Activated T-cell treated with anti-CD3 and anti-CD28 coated beads, Interleukin-2, amount 50 U/mL, for 72 hours (primary cell): ENCODE data around the gene SEC14L2. TPM values are rescaled to one million over a fixed set of nuclear protein-coding genes. Genes with fewer than 3 reads are reported as not detected.

Source experiments
- ATAC-seq, 2 donors: fragments of 150-1000 bp; cut with Tn5 transposase; replicated peaks in 1 of 2; 2 replicates each; pipeline ENCODE4 v1.10.0; 2021; ENCODE audit warnings: moderate library complexity in 2 of 2, mild to moderate bottlenecking in 1 of 2
- DNase-seq, 2 donors: peaks; one replicate each; pipeline ENCODE4 v3.0.0; 2021 to 2022; ENCODE audit warnings: mixed read lengths in 1 of 2
- H3K27ac Mint-ChIP-seq: one replicate; pipeline ENCODE4 v1.8.0; 2022; ENCODE audit warnings: mild to moderate bottlenecking, moderate library complexity, mixed read lengths
- H3K27me3 Mint-ChIP-seq: one replicate; pipeline ENCODE4 v1.8.0; 2022; ENCODE audit warnings: low read depth, mixed read lengths
- H3K36me3 Mint-ChIP-seq, 2 donors: one replicate each; pipeline ENCODE4 v1.8.0; 2022; ENCODE audit warnings: mixed read lengths in 2 of 2, mild to moderate bottlenecking in 1 of 2; ENCODE audit not compliant: insufficient read depth in 2 of 2
- H3K4me1 Mint-ChIP-seq: one replicate; pipeline ENCODE4 v1.8.0; 2022; ENCODE audit warnings: low read depth, mixed read lengths
- H3K4me3 Mint-ChIP-seq, 2 donors: one replicate each; pipeline ENCODE4 v1.8.0; 2022; ENCODE audit warnings: mild to moderate bottlenecking in 2 of 2, mixed read lengths in 2 of 2, moderate library complexity in 2 of 2
- H3K9me3 Mint-ChIP-seq, 2 donors: one replicate each; pipeline ENCODE4 v1.8.0; 2022; ENCODE audit warnings: mixed read lengths in 2 of 2
- total RNA-seq, 2 donors: library from RNA; stranded (reverse); gene quantifications; one replicate each; pipeline ENCODE4 v1.2.3, GENCODE V29; 2022

Gene SEC14L2
- total RNA-seq, 2 donors from 2014 or later, result 15.3 to 19.0 TPM

GRCh38 chr22:30429887-30430286 is 33.1 kb downstream of the SEC14L2 start:
- Mint-ChIP-seq H3K36me3 (peaks cover 0 to 11% of the 10 kb centered on the region in 2 donors), H3K9me3 (no peaks in the 10 kb centered on the region), H3K4me1 (peaks cover 42% of the 10 kb centered on the region), H3K27ac (no peak overlapping the region), H3K4me3 (no peak overlapping the region), H3K27me3 (no peaks in the 10 kb centered on the region)
- ATAC-seq, result no peak
- DNase-seq, result no peak

GRCh38 chr22:30430933-30431332 is 34.1 kb downstream of the SEC14L2 start:
- Mint-ChIP-seq H3K36me3 (peaks cover 7 to 21% of the 10 kb centered on the region in 2 donors), H3K9me3 (peaks cover 6% of the 10 kb centered on the region in 2 donors), H3K4me3 (no peak overlapping the region), H3K27me3 (no peaks in the 10 kb centered on the region), H3K27ac (no peak overlapping the region), H3K4me1 (peaks cover 46% of the 10 kb centered on the region)
- no peak for ATAC-seq
- DNase-seq, result no peak

DNA sequence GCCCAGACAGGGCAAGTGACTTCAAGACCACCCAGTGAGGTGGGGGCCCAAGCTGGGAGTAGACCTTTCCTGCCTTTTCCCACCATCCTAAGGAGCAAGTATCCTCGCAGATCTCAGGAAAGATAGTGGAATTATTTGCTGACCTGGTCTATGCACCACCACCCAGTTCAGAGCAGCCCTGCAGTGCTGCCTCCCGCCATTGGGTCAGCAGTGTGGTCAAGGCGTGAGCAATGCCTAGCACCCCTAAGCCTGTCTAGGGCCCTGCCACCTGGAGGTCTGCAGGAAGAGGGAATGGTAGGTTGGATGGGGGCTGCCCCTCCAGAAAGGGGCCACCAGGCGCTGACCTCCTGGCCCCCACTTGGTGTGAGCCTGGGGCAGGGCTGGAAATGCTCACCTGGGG is 35.3 kb downstream of the SEC14L2 start:
- H3K27me3 Mint-ChIP-seq, result no peaks in the 10 kb centered on the region
- peaks cover 7 to 22% of the 10 kb centered on the region in 2 donors for H3K36me3 Mint-ChIP-seq
- peaks cover 37% of the 10 kb centered on the region for H3K4me1 Mint-ChIP-seq
- DNase-seq, result no peak
- no peak for ATAC-seq
- no peak overlapping the region for H3K4me3 Mint-ChIP-seq
- H3K9me3 Mint-ChIP-seq, result peaks cover 8% of the 10 kb centered on the region in 2 donors
- no peak overlapping the region for H3K27ac Mint-ChIP-seq

DNA sequence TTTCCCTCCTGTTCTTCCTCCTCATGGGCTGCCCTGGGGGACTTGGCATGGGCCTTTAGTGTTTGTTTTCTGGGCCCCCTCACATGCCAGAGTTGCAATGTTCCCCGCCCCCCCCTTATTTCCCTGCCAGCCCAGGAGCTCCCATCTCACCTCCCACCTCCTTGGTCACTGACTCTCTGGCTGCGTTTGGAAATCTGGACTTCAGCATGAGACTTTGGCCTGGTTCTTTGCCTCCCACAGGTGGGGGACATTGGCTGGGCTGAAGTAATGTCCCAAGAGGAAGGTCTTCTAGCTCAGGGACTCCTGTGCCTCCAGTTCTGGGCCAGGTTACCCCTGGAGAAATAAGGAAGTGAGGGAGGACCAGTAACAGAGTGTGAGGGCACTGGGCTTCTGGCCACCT is 35.7 kb downstream of the SEC14L2 start:
- Mint-ChIP-seq H3K27me3 (no peaks in the 10 kb centered on the region), H3K9me3 (peaks cover 8% of the 10 kb centered on the region in 2 donors), H3K4me3 (no peak overlapping the region), H3K4me1 (peaks cover 33% of the 10 kb centered on the region), H3K36me3 (peaks cover 7 to 23% of the 10 kb centered on the region in 2 donors), H3K27ac (no peak overlapping the region)
- DNase-seq, result no peak
- no peak for ATAC-seq

- peaks cover 33% of the 10 kb centered on the region for H3K4me1 Mint-ChIP-seq
- ATAC-seq (no peak), DNase-seq (no peak)
- H3K27ac Mint-ChIP-seq, result no peak overlapping the region
- peaks cover 8% of the 10 kb centered on the region in 2 donors for H3K9me3 Mint-ChIP-seq
- H3K36me3 Mint-ChIP-seq, result peaks cover 7 to 21% of the 10 kb centered on the region in 2 donors
- H3K27me3 Mint-ChIP-seq, result peaks cover 3% of the 10 kb centered on the region
- no peak overlapping the region for H3K4me3 Mint-ChIP-seq
Measured at GRCh38 chr22:30433227-30433626, 36.4 kb downstream of the SEC14L2 start.

GRCh38 chr22:30433773-30434172 is 37.0 kb downstream of the SEC14L2 start:
- H3K4me3 Mint-ChIP-seq, result peak overlapping the region in 1 of 2 donors; percentile 97
- peak in 1 of 2 donors; percentile 11 for DNase-seq

DNA sequence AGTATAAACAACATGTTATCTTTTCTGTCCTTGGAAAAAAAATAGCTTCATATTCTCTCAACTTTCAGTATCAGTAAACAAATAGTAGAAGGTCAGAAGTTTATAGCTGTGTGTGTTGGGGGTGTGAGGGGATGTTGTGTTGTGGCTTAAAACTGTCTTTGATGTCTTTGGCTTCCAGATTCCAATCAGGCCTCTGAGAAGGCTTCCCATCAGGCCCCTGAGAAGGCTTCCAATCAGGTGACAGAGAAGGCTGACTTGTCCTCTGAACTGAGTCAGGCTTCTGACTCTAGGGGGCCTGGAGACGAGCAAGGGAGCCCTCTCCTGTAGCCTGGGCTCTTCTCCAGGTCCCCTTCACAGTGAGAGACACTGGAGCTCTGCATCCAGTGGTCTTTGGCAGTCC is 38.0 kb downstream of the SEC14L2 start:
- peak; percentile 19 to 27 for ATAC-seq
- peak overlapping the region; percentile 94 to 97 for H3K4me3 Mint-ChIP-seq
- H3K27ac Mint-ChIP-seq, result peak overlapping the region; percentile 92
- H3K9me3 Mint-ChIP-seq, result peaks cover 8% of the 10 kb centered on the region in 2 donors
- H3K36me3 Mint-ChIP-seq, result peaks cover 7 to 19% of the 10 kb centered on the region in 2 donors
- H3K4me1 Mint-ChIP-seq, result peaks cover 33% of the 10 kb centered on the region
- peaks cover 10% of the 10 kb centered on the region for H3K27me3 Mint-ChIP-seq
- DNase-seq, result peak in 1 of 2 donors; percentile 12

More at GRCh38 chr22:30433773-30434172, 37.0 kb downstream of the SEC14L2 start:
- peaks cover 8% of the 10 kb centered on the region in 2 donors for H3K9me3 Mint-ChIP-seq
- H3K27me3 Mint-ChIP-seq, result peaks cover 8% of the 10 kb centered on the region
- H3K36me3 Mint-ChIP-seq, result peaks cover 7 to 18% of the 10 kb centered on the region in 2 donors
- no peak for ATAC-seq
- H3K27ac Mint-ChIP-seq, result no peak overlapping the region
- H3K4me1 Mint-ChIP-seq, result peaks cover 33% of the 10 kb centered on the region

GRCh38 chr22:30435674-30436126 is 38.9 kb downstream of the SEC14L2 start:
- Mint-ChIP-seq H3K27ac (peak overlapping the region; percentile 92), H3K36me3 (peaks cover 7 to 19% of the 10 kb centered on the region in 2 donors), H3K27me3 (peaks cover 18% of the 10 kb centered on the region), H3K4me3 (peak overlapping the region; percentile 94 to 97), H3K4me1 (peaks cover 33% of the 10 kb centered on the region), H3K9me3 (peaks cover 8% of the 10 kb centered on the region in 2 donors)
- ATAC-seq, result peak; percentile 86 to 90
- DNase-seq, result peak; percentile 69 to 78

DNA sequence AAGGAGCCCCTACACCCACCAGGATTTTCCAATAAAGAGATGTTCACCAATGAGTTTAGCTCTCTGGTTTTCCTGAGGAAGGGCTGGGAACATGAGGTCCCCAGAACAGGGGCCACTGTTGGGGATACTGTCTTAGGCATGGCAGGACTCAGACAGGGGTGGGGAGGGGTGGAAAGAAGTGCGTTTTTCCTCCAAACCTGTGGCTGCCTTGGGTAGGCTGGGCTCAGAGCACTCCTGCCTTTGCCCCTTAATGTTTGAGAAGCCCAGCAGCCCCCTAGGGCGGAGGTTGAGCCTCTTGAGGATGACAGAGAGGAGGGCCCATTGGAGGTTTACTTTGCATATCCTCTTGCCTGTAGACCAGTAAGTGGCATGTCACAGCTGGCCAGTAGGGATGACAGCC is 39.4 kb downstream of the SEC14L2 start:
- H3K36me3 Mint-ChIP-seq, result peaks cover 7 to 19% of the 10 kb centered on the region in 2 donors
- DNase-seq (no peak), ATAC-seq (peak in 1 of 2 donors; percentile 4)
- peaks cover 8% of the 10 kb centered on the region in 2 donors for H3K9me3 Mint-ChIP-seq
- peak overlapping the region; percentile 94 to 97 for H3K4me3 Mint-ChIP-seq
- peaks cover 23% of the 10 kb centered on the region for H3K27me3 Mint-ChIP-seq
- peaks cover 33% of the 10 kb centered on the region for H3K4me1 Mint-ChIP-seq
- H3K27ac Mint-ChIP-seq, result peak overlapping the region; percentile 92

GRCh38 chr22:30438559-30438958 is 41.7 kb downstream of the SEC14L2 start:
- DNase-seq (no peak), ATAC-seq (no peak)
- peaks cover 46% of the 10 kb centered on the region for H3K4me1 Mint-ChIP-seq
- peaks cover 25% of the 10 kb centered on the region for H3K27me3 Mint-ChIP-seq
- peaks cover 8% of the 10 kb centered on the region in 2 donors for H3K9me3 Mint-ChIP-seq
- H3K36me3 Mint-ChIP-seq, result peaks cover 10 to 24% of the 10 kb centered on the region in 2 donors
- H3K27ac Mint-ChIP-seq, result no peak overlapping the region
- H3K4me3 Mint-ChIP-seq, result no peak overlapping the region

DNA sequence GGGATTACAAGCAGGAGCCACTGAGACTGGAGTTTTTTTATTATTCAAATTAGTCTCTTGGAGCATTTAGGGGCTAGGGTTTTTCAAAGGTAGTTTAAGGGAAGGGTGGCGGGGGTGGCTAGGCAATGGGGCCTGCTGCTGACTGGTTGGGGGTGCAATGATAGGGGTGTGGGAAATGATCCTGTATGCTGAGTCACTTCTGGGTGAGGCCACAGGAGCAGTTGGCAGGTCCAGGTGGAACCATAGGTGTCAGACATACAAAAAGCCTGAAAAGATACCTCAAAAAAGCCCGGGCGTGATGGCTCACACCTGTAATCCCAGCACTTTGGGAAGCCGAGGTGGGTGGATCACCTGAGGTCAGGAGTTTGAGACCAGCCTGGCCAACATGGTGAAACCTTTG is 42.4 kb downstream of the SEC14L2 start:
- Mint-ChIP-seq H3K36me3 (peaks cover 10 to 24% of the 10 kb centered on the region in 2 donors), H3K4me3 (no peak overlapping the region), H3K27ac (no peak overlapping the region), H3K9me3 (peaks cover 8% of the 10 kb centered on the region in 2 donors), H3K27me3 (peaks cover 25% of the 10 kb centered on the region), H3K4me1 (peaks cover 43% of the 10 kb centered on the region)
- ATAC-seq (no peak), DNase-seq (no peak)

DNA sequence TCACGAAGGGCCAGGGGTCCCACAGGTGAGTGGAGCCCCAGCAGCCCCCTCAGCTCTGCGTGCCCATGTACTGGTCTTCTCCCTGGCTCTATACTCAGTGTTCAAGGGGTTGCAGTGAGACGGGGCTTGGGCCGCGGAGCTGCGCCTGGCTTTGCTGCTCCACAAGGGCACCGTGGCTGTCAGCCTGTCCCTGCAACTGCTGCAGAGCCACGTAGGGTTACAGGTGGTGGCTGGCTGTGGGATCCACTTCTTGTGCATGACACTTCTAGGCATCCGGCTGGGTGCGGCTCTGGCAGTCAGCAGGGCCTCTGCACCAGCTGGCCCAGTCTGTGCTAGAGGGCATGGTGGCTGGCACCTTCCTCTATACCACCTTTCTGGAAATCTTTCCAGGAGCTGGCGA is 43.0 kb downstream of the SEC14L2 start:
- H3K9me3 Mint-ChIP-seq, result peaks cover 8% of the 10 kb centered on the region in 2 donors
- H3K27ac Mint-ChIP-seq, result no peak overlapping the region
- H3K4me1 Mint-ChIP-seq, result peaks cover 40% of the 10 kb centered on the region

GRCh38 chr22:30441088-30441487 is 44.3 kb downstream of the SEC14L2 start:
- no peak overlapping the region for H3K27ac Mint-ChIP-seq
- no peak for DNase-seq
- H3K36me3 Mint-ChIP-seq, result peaks cover 2 to 8% of the 10 kb centered on the region in 2 donors
- H3K4me1 Mint-ChIP-seq, result peaks cover 37% of the 10 kb centered on the region
- no peak for ATAC-seq
- H3K27me3 Mint-ChIP-seq, result peaks cover 31% of the 10 kb centered on the region
- peaks cover 1 to 2% of the 10 kb centered on the region in 2 donors for H3K9me3 Mint-ChIP-seq
- no peak overlapping the region for H3K4me3 Mint-ChIP-seq

More for the DNA sequence above, 43.0 kb downstream of the SEC14L2 start:
- peaks cover 25% of the 10 kb centered on the region for H3K27me3 Mint-ChIP-seq
- no peak for DNase-seq
- H3K36me3 Mint-ChIP-seq, result peaks cover 10 to 21% of the 10 kb centered on the region in 2 donors
- no peak for ATAC-seq
- H3K4me3 Mint-ChIP-seq, result no peak overlapping the region
